HAP-1 (cell line): ENCODE data around the gene MRPL42.
"Not testable (repeated sequence)": the region's sequence is repeated elsewhere in the genome, so short reads cannot be mapped to it uniquely, and the experiment has no call there.

ENCODE experiments used
- DNase-seq, 2 experiments: peaks; one replicate each; pipeline ENCODE4 v3.0.0-alpha.2; 2016 to 2020; ENCODE audit warnings: low spot score in 2 of 2
- H3K27me3 ChIP-seq: fragments of 250-450 bp; sonication (Bioruptor Pico); 2 replicates; pipeline ENCODE4 v1.5.1; 2020; ENCODE audit warnings: low read depth, mild to moderate bottlenecking, moderate library complexity
- H3K36me3 ChIP-seq: fragments of 250-450 bp; sonication (Bioruptor Pico); replicated peaks from 2 replicates; pipeline ENCODE4 v1.5.1; 2020; ENCODE audit warnings: mild to moderate bottlenecking
- H3K4me1 ChIP-seq: fragments of 250-450 bp; sonication (Bioruptor Pico); 2 replicates; pipeline ENCODE4 v1.5.1; 2020; ENCODE audit warnings: mild to moderate bottlenecking
- H3K4me3 ChIP-seq: fragments of 250-450 bp; sonication (Bioruptor Pico); 2 replicates; pipeline ENCODE4 v1.5.1; 2020; ENCODE audit warnings: mild to moderate bottlenecking, moderate library complexity
- H3K9me3 ChIP-seq: fragments of 250-450 bp; sonication (Bioruptor Pico); 2 replicates; pipeline ENCODE4 v1.5.1; 2020; ENCODE audit warnings: mild to moderate bottlenecking, moderate library complexity
- in situ Hi-C: fragments of 300-500 bp; cut with MboI; formaldehyde crosslinking; loops from 3 replicates; pipeline ENCODE4 v1.14.3; 2020; ENCODE audit warnings: low sequenced_read_pairs, inconsistent platforms, mixed read lengths

Gene MRPL42

DNA sequence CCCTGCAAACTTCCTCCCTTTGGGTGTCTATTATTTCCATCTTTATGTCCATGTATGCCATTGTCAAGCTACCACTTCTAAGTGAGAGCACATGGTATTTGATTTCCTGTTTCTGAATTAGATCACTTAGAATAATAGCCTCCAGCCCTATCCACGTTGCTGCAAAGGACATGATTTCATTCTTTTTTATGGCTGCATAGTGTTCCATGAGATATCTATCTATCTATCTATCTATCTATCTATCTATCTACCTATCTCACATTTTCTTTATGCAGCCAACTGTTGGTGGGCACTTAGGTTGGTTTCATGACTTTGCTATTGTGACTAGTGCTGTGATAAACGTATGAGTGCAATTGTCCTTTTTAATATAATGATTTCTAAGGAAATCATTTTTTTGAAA is 11.2 kb upstream of the MRPL42 start:
- no peak overlapping the region for H3K4me3 ChIP-seq
- DNase-seq: no peak
- no peaks in the 10 kb centered on the region for H3K27me3 ChIP-seq
- in situ Hi-C loops: no loop called here
- H3K4me1 ChIP-seq: no peaks in the 10 kb centered on the region
- H3K36me3 ChIP-seq: no peaks in the 10 kb centered on the region
- H3K9me3 ChIP-seq: peaks cover under 1% of the 10 kb centered on the region; the same call in 1 of the 2 replicates

DNA sequence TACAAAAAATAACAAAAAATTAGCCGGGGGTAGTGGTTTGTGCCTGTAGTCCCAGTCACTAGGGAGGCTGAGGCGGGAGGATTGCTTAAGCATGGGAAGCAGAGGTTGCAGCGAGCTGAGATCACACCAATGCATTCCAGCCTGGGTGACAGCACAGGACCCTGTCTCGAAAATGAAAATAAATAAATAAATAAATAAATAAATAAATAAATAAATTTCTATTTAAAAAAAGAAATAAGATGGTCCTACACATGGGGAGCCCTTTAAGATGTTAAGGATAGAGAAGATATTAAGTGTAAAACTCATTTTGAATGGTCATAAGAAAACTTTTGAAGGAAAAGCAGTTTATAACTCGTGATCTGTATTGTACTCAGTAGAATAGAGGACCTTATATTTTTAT is 8.2 kb upstream of the MRPL42 start:
- Histone ChIP-seq H3K4me3 (no peak overlapping the region), H3K9me3 (no peaks in the 10 kb centered on the region), H3K36me3 (no peaks in the 10 kb centered on the region), H3K4me1 (no peaks in the 10 kb centered on the region), H3K27me3 (no peaks in the 10 kb centered on the region)
- in situ Hi-C loops: no loop called here
- DNase-seq: no peak

GRCh38 chr12:93460003-93460402 is 7.3 kb upstream of the MRPL42 start:
- in situ Hi-C loops: no loop called here
- H3K36me3 ChIP-seq: no peaks in the 10 kb centered on the region
- no peaks in the 10 kb centered on the region for H3K4me1 ChIP-seq
- H3K9me3 ChIP-seq: no peaks in the 10 kb centered on the region
- no peak for DNase-seq
- H3K4me3 ChIP-seq: no peak overlapping the region
- no peaks in the 10 kb centered on the region for H3K27me3 ChIP-seq

DNA sequence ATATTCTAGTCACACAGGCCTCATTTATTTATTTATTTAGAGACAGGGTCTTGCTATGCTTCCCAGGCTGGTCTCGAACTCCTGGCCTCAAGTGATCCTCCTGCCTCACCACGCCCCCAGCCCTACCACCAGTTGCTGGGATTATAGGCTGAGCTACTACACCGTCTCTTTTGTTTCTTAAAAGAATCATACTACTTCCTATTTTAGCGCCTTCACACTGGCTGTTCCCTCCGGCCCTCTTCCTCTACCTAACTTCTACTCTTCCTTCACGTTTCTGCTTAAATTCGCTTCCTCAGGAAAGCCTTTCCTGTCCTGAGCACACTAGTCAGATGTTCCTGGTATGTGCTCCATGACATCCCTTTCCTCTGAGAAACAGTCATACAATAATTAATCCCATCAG is 6.4 kb upstream of the MRPL42 start:
- in situ Hi-C loops: no loop called here
- Histone ChIP-seq H3K9me3 (no peaks in the 10 kb centered on the region), H3K27me3 (no peaks in the 10 kb centered on the region), H3K4me3 (no peak overlapping the region), H3K36me3 (no peaks in the 10 kb centered on the region), H3K4me1 (no peaks in the 10 kb centered on the region)
- DNase-seq: no peak

- no peak for DNase-seq
- Histone ChIP-seq H3K4me3 (no peak overlapping the region), H3K36me3 (no peaks in the 10 kb centered on the region), H3K4me1 (no peaks in the 10 kb centered on the region), H3K9me3 (no peaks in the 10 kb centered on the region), H3K27me3 (no peaks in the 10 kb centered on the region)
- in situ Hi-C loops: no loop called here
These were observed 5.8 kb upstream of the MRPL42 start for GRCh38 chr12:93461503-93461902.

DNA sequence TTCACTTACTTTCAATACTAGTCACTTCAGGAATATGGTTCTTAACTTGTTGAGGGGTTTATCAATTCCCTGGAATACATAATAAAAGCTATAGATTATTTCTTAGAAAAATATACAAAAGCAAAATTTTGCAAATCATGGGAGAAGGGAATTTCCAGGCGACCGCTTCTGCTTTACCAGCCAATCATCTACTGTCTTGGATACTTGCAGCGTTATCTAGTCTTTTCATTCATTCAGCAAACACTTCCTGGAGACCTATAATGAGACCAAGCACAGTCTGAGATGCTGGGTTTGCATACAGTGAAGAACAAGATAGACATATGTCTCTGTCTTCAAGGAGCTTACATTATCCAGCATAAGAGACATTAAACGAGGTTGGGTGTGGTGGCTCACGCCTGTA is 1.5 kb upstream of the MRPL42 start:
- Histone ChIP-seq H3K27me3 (no peaks in the 10 kb centered on the region), H3K9me3 (no peaks in the 10 kb centered on the region), H3K36me3 (peaks cover 10% of the 10 kb centered on the region), H3K4me3 (no peak overlapping the region), H3K4me1 (peaks cover 10% of the 10 kb centered on the region)
- DNase-seq: no peak
- in situ Hi-C loops: no loop called here

DNA sequence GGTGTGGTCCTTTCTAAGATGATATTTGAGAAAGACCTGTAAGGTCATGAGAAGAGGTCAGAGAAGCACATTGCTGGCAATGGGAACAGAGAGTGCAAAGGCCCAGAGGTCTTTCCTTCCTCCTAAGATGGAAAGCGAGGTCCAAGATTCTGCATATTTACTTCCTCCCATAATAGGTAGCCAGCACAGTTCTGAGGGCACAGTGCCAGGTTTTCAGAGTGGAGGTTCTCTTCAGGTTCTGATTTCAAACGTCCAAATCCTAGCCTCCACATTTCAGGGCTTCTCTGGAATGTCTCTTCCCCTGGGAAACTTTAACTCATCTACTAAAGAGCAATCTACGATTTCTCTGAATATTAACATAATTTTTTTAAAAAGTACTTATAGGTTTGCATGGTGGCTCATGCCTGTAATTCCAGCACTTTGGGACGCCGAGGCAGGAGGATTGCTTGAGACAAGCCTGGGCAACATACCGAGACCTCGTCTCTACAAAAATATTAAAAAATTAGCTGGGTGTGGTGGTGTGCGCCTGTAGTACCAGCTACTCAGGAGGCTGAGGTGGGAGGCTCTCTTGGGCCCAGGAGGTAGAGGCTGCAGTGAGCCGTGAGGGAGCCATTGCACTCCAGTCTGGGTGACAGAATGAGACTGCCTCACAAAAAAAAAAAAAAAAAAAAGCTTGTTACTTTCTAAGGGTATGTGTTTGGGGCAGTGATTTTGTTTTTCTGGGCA is 526 bp upstream of the MRPL42 start:
- no peaks in the 10 kb centered on the region for H3K9me3 ChIP-seq
- peaks cover 17% of the 10 kb centered on the region for H3K36me3 ChIP-seq
- no peak for DNase-seq
- in situ Hi-C loops: no loop called here
- peak overlapping the region; percentile 94 for H3K4me3 ChIP-seq
- H3K4me1 ChIP-seq: peaks cover 10% of the 10 kb centered on the region
- H3K27me3 ChIP-seq: no peaks in the 10 kb centered on the region

- H3K36me3 ChIP-seq: peaks cover 26% of the 10 kb centered on the region
- in situ Hi-C loops: no loop called here
These were observed 676 bp downstream of the MRPL42 start for GRCh38 chr12:93468008-93468371.

DNA sequence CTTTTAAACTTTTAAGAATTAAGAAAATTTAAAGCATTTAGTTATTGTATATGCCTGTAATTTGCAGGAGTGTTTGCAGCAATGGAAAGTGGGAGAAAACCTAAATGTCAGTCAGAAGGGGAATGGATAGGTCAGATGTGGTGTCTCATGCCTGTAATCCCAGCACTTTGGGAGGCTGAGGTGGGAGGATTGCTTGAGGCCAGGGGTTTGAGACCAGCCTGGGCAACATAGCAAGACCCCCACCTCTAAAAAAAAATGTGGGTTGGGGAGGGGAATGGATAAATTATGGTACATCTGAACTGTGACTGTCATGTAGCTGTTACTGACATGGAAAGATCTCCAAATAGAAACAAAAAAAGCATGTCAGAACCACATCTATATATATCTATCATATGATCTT is 2.1 kb downstream of the MRPL42 start:
- in situ Hi-C loops: no loop called here
- Histone ChIP-seq H3K27me3 (no peaks in the 10 kb centered on the region), H3K9me3 (no peaks in the 10 kb centered on the region), H3K4me1 (peaks cover 10% of the 10 kb centered on the region), H3K36me3 (peaks cover 38% of the 10 kb centered on the region), H3K4me3 (no peak overlapping the region)
- no peak for DNase-seq

More at GRCh38 chr12:93468008-93468371, 676 bp downstream of the MRPL42 start:
- peaks cover 10% of the 10 kb centered on the region for H3K4me1 ChIP-seq
- H3K4me3 ChIP-seq: peak overlapping the region; percentile 94
- peak in 1 of 2 experiments; percentile 28 for DNase-seq
- H3K9me3 ChIP-seq: no peaks in the 10 kb centered on the region
- no peaks in the 10 kb centered on the region for H3K27me3 ChIP-seq

- Histone ChIP-seq H3K4me1 (no peaks in the 10 kb centered on the region), H3K27me3 (no peaks in the 10 kb centered on the region), H3K36me3 (peaks cover 73% of the 10 kb centered on the region), H3K9me3 (no peaks in the 10 kb centered on the region), H3K4me3 (no peak overlapping the region)
- DNase-seq: no peak
- in situ Hi-C loops: no loop called here
These were observed 9.2 kb downstream of the MRPL42 start for GRCh38 chr12:93476555-93476954.

DNA sequence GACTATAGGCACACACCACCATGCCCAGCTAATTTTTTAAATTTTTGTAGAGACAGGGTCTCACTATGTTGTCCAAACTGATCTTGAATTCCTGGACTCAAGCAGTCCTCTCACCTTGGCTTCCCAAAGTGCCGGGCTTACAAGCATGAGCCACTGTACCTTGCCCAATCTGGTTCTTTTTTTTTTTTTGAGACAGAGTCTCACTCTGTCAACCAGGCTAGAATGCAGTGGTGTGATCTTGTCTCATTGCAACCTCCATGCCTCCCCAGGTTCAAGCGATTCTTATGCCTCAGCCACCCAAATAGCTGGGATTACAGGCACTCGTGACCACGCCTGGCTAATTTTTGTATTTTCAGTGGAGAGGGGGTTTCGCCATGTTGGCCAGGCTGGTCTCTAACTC is 15.4 kb downstream of the MRPL42 start:
- H3K27me3 ChIP-seq: no peaks in the 10 kb centered on the region
- H3K36me3 ChIP-seq: peaks cover 80% of the 10 kb centered on the region
- in situ Hi-C loops: no loop called here
- H3K4me1 ChIP-seq: no peaks in the 10 kb centered on the region
- DNase-seq: no peak
- H3K4me3 ChIP-seq: no peak overlapping the region
- H3K9me3 ChIP-seq: no peaks in the 10 kb centered on the region

- in situ Hi-C loops: no loop called here
- H3K4me1 ChIP-seq: no peaks in the 10 kb centered on the region
- H3K9me3 ChIP-seq: no peaks in the 10 kb centered on the region
- no peaks in the 10 kb centered on the region for H3K27me3 ChIP-seq
- no peak overlapping the region for H3K4me3 ChIP-seq
- peaks cover 78% of the 10 kb centered on the region for H3K36me3 ChIP-seq
- DNase-seq: no peak
These were observed 16.0 kb downstream of the MRPL42 start for GRCh38 chr12:93483151-93483807.

DNA sequence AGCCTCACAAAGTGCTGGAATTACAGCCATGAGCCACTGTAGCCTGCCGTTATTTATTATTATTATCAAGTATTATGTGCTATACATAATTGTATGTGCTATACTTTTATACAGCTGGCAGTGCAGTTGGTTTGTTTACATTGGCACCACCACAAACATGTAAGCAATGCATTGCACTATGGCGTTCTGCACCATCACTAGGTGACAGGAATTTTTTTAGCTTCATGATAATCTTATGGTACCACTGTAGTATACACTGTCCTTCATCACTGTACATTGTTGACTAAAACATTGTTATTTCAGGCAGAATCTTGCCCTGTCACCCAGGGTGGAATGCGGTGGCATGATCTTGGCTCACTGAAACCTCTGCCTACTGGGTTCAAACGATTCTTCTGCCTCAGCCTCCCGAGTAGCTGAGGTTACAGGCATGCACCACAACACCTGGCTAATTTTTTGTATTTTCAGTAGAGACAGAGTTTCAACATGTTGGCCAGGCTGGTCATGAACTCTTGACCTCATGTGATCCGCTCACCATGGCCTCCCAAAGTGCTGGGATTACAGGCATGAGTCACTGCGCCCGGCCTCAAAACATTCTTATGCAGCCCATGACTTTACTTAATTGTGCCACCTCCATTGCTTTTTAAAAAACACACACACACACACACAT is 17.1 kb downstream of the MRPL42 start:
- DNase-seq: no peak
- H3K4me1 ChIP-seq: no peaks in the 10 kb centered on the region
- H3K9me3 ChIP-seq: no peaks in the 10 kb centered on the region
- H3K36me3 ChIP-seq: peaks cover 82% of the 10 kb centered on the region
- no peak overlapping the region for H3K4me3 ChIP-seq
- in situ Hi-C loops: no loop called here
- no peaks in the 10 kb centered on the region for H3K27me3 ChIP-seq

GRCh38 chr12:93492808-93493207 is 25.5 kb downstream of the MRPL42 start:
- H3K4me1 ChIP-seq, in situ Hi-C loops, DNase-seq, H3K4me3 ChIP-seq, H3K9me3 ChIP-seq, H3K27me3 ChIP-seq: not testable (repeated sequence)
- peaks cover 67% of the 10 kb centered on the region for H3K36me3 ChIP-seq
